Measurements from ENCODE around the gene TLL1.

The TLL1 gene

DNA sequence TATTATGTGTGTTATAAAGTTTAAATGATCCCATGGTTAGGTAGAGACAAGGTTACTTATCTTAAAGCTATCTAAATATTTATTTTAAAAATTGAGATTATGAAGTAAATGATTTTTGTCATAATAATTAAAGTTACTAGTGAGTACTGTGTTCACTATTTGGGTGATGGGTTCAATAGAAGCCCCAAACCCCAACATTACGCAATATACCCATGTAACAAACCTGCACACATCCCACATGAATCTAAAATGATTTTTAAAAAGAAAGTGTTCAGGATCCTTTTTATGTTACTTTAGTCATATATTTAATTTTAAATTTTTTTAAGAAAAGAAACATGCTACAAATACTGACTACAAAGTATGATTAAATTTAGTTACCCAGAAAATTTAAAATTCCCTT, 193.9 kb downstream of the TLL1 start:
- DNase-seq: no peak

DNA sequence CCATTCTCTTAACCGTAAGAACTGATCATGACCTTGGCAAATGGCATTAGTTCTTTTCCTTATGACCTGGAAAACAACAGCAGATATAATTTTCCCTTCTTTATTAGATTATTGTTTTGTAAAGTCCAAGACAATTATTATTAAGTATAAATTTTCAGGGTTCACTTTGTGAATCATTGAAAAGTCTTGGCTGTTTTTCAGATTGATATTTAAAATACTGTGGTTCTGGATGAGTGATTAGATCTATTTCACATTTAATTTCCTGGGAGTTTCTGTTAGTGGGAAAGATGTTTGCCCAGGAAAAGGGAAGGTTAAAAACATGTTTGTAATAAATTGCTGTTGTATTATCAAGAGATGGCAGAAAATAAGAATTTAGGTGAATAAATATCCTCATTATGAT, 194.9 kb downstream of the TLL1 start:
- no peak for DNase-seq

DNA sequence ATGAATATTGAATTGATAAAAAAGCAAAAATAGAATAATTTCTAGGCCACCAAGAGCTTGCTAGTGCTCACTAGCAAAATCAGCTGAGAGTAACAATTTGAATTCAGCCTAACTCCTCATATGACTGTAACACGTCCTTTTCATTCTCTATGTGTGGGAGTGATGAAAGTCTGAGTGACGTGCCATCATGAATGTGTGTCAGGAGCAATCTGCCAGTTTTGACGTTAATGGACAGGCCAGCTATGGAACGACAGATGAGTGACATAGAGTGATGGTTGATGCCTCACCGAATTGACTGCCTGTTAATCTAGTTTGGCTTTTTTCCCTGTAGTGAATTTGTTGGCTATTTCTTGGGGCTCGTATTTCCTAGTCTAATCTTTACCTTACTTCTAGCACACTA, 200.7 kb downstream of the TLL1 start:
- no peak for DNase-seq

DNA sequence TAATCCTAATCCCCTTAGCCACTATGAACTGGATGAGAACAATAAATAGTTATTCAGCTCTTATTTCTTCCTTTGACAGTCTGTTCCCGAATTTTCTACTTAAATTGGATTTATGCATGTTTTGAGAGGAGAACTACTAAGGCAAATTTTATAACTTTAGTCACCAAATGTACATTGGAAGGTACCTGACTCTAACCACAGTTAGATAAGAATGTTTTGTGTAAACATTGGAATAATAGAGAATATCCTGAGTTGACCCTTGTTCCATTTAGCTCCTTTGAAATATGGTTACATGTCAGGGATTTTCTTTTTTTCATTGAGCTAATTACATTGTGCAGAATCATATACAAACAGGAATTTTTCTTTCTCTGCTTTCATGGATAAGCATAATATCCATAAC, 202.6 kb downstream of the TLL1 start:
- DNase-seq: no peak

DNA sequence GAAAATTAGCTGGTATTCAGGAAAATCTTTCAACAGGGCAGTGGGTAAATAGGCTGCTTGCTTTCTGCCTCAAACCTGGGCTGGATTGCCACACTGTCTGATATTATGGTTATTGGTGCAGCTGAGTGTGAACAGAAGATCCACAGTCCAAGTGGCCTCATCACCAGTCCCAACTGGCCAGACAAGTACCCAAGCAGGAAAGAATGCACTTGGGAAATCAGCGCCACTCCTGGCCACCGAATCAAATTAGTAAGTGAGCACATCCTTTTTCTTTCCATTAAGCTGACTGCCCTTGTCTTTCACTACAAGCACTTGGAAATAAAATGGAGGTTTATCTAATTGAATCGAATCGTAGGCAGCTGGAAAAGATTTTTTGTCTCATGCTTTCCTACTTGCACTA, 204.7 kb downstream of the TLL1 start:
- DNase-seq: no peak

DNA sequence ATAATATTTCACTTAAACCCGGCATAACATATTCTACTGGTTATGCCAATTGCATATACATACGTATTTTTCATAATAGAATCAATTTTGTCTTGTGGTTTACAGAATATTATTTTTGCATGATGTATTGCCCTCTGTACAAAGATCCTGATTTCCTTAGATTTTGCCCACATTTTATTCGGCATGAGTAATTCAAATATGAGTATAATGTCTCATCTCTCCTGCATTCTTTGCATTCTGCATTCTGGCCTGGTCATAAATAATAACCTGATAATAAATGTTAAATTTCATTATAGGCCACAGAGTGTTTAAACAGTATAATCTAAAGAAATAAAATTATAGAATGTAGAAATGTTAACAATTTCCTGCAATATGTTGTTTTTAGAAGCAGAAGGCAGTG, 205.3 kb downstream of the TLL1 start:
- DNase-seq: no peak

DNA sequence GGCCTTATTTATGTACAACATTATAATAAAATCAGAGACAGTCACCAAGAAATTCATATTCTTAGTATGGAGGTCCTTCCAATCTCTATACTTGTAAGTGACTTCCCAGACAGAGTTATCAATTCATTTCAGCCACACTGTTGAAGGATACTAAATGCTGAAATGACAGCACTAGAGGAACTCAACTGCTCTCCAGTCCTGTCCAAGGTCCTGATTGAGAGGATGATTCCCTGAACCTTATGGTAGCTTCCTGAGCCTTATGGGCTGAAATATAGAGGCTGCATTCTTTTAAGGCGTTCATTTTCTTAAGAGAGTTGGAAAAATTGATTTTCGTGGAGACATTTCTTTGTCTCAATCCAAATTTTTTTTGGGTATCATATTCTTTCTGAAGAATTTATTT, 205.9 kb downstream of the TLL1 start:
- no peak for DNase-seq

DNA sequence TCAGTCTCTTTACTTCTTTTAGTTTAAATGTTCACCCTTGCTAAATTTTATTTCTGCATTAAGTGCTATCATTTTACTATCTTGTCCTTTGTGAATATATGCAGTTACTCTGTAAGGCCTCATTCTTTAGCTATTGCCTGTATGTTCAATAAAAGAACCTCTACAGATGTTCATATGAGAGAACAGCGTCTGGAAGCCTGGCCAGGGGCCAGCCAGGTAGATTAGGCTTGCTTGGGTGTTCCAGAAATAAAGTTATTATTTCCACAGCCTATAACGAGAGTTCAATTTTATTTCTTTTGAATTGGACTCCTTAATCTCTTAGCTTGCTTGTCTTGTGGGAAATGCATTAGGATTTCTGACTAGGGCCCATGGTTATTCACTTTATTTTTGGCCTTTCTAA, 214.5 kb downstream of the TLL1 start:
- DNase-seq: no peak

DNA sequence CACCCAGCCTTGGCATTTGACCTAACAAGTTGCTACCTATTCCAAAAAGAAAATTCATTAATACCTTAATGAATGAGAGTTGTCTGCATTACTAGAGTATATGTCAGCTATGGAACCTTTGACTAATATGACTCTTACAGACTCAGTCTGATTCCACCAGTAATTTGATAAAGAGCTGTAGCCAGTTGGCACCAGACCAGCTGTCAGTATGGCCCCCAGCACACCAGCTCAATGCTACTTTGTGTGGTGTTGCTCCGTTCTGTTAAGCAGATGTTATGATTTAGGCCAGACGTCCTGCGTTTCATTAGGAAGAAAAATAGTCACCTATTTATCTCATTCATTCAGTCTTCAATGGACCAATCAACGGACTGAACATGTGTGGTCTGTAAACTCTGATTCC, 215.5 kb downstream of the TLL1 start:
- no peak for DNase-seq

DNA sequence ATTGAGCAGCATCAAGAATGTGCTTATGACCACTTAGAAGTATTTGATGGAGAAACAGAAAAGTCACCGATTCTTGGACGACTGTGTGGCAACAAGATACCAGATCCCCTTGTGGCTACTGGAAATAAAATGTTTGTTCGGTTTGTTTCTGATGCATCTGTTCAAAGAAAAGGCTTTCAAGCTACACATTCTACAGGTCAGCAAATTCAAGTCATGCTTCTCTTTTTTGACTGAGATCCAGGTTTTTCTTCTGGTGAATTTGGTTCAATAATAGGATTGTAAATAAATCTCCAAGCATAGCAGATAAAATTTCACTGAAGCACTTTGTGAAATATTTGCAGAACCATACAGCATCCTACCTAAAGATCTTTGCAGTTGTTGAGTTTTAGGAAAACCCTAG, 218.1 kb downstream of the TLL1 start:
- DNase-seq: no peak

DNA sequence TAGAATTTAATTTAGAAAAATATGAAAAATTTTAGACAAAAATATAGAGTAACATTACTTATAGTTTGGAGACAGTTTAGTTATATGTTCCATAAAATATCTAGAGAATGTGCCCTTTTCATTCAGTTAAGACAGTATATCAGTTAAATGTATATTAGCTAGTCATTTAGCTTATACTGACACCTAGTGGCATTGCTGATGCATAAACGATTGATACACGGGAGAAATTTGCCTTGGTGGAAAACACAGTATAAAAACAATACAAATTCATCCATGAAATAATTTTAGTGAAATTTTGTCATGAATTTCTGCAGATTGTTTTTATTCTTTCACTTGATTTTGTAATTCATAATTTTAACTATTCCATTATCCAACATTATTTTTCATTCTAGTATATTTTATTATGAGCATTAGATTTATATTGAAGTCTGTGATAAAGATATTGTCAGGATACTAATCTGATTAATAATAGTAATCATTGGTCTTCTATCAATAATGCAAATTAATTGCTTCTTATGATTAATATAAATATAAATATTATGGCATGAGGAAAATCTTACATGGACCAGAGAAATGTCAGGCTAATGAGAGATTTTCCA, 219.0 kb downstream of the TLL1 start:
- no peak for DNase-seq

DNA sequence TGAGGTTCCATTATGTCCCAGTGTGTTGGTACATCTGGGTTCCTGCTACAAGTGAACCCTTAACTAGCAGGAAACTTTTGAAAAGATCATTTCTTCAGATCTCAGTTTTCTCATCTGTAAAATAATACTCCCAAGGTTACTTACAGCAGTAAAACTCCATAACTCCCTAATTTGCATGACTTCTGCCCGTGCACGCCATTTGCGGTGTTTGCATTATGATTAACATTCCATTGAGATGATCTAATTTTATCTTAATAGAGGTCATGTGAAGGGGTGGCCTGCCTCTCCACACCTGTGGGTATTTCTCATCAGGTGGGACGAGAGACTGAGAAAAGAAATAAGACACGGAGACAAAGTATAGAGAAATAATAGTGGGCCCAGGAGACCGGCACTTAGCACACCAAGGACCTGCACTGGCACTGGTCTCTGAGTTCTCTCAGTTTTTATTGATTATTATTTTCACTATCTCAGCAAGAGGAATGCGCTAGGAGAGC, 219.8 kb downstream of the TLL1 start:
- DNase-seq: no peak

DNA sequence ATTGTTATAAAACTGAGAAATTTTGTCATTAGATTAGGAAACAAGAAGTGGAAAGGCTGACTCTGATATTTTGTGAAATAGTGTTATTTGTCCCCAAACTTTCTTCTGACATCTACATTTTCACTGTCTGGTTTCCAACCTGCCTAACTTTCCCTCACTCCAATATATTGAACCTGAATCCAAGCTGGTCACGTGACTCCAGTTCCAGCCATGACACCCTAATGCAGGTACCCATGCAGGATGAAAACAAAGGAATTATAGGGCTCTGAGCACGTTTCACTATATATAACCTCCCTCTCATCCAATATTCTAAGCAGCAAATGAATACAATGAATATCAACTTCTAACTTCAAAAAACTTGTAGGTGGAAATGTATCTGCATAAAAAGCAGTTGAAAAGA, 231.6 kb downstream of the TLL1 start:
- DNase-seq: no peak

DNA sequence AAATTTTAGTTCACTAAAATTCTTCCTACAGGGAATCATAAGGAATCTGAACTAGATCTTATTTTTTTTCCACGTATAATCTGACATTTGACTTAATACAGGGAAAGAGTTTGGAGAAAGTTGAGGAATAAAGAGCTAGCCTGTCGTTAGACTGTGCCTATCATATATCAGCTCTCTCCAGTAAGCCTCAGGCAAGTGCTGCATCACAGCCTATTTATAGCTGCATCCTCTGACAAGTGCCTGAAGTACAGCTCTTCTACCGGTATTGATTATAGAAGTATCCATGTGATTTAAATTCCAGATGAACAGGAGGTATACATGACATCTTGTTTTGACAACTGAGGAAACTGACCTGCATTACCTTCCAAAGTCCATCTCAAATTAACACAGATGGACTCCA, 248.9 kb downstream of the TLL1 start:
- no peak for DNase-seq

DNA sequence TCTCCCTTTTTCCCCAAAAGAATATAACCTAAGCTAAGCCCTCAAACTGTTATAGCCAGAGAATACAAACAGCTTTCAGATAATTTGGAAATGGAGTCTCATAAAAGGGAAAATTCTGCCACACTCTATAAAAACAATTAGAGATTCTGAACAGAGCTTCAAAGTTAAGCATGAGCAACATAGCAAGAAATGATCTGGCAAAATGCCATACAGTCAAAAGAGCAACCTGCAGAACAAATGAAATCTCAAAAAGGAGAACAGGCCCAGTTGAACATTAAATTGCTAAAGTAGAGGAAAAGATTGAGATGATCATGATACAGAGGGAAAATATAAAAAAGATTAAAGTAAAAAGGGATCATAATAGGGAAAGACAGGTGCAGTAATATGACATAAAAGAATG, 250.5 kb downstream of the TLL1 start:
- no peak for DNase-seq

DNA sequence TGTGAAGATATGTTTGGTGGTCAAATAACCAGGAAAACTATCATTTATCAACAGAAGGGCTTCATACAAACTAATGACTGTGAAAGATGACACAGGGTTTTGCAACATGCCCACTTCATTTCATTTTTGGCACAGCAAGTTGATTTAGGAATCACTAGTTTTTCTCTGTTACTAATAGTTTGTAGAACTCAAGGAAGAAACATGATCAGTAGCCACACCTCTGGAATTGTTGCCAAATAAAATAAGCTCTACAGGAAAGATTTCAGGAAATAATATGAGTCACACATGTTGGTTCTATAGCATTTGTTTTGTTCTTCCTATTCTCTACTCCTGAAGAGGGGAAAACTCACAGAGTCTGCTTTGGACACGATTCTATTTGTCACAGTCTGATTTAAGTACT, 255.4 kb downstream of the TLL1 start:
- no peak for DNase-seq

DNA sequence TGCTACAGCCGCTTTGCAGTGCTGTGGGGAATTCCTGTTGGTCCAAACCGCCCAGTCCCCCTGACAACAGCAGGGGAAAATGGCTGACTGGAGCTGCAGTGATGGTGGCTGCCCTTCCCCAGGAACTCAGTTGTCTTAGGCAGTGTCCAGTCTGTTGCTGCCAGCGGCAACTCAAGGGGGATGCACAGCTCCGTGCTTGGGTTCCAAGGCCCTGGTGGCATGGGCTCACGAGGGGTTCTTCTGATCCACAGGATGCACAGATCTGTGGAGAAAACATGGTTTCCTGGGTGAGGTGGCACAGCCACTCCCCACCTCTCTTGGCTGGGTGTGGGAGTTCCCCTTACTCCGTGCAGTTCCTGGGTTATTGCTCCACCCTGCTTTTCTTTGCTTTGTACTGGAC, 261.2 kb downstream of the TLL1 start:
- DNase-seq: no peak

DNA sequence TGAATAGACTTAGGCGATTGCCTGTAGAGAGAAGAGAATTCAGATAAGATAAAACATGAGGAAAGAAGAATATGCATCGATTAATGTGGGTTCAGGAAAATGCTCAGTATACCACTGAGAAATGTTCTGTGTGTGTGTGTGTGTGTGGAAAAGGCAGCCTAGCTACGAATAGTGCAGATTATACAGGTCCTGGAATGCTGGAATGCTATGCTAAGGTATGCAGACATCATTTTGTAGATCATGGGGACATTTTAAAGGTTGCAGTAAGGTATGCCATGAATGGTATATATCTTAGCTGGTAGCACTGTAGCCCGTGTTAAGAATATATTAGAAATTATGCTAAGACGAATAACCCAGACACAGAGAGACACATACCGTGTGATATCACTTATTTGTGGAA, 267.9 kb downstream of the TLL1 start:
- no peak for DNase-seq

DNA sequence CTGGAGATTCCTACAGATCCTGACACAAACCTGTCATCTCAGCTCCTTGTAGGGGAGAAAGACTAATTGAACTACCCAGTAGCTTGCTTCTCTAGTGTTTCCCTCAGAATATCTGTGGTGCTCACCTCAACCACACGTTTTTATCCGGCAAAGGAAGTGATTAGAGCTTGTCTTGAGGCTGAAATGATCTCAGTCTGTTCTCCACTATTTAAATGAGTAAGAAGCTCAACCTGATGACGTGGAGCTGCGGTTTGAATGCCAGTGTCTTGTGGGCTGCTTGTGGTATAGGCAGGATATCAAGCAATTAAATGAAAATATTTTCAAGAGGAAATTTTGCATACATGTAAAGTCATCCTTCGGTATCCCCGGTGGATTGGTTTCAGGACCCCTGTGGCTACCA, 270.2 kb downstream of the TLL1 start:
- DNase-seq: no peak

DNA sequence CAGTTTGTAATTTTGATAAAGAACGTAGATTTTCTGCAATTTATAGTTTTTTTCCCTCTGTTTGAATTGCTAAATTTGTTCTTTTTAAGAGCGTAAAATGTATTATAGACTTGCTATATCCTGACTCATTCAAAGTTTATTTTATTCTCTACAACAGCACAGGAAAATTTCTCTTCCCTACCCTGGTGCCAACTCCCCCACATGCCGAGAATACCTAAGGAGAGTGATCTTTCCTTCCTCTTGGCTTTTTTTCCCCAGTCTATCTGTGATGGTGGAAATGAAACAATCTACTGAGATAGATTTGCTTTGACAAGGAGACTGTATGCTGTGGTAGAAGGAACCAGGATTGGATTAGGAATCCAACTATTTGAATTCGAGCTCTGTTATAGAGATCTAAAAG, 271.6 kb downstream of the TLL1 start:
- DNase-seq: no peak

DNA sequence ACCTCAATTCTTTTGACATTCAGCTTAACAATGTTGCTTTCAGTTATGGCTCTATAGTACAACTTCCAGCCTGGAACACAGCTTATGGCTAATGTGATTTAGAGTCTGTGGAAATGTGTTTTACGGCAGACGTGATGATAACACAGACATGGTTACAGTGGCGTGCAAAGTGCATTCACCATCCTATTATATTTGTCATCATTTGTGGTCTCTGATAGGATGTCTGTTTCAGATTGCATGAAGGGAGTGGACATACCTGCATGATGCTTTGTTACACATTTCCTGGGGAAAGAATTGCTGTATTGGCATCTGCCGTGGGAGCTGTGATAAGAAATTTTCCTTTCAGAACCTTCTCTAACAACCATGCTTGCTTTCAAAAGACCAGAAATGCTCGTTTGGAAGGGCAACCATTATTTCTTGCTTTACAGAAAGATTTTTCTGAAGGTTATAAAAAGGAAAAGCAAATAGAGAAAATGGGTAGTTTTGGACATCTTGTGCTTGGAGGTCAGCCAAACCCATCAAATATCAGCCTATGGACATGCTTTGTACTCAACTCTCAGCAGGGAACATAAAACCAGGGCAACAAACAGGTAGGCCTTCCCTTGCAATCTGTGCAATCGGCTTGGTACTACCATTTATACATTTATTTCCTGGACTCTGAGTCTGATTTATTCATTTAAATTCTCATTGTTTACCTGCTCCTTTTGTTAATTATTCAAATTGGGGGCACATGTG, 273.9 kb downstream of the TLL1 start:
- DNase-seq: no peak

All from activated CD4-positive, alpha-beta T cell treated with anti-CD3 and anti-CD28 coated beads for 4 hours (primary cell).